DMS114 treated with DMSO at 0.1 percent for 48 hours (cell line): ENCODE data around the gene SMIM10L1.

Experiments used
- DNase-seq: peaks from one replicate; lab custom pipeline; 2025; ENCODE audit not compliant: unreplicated experiment; lab: John Stamatoyannopoulos, UW

Gene SMIM10L1

GRCh38 chr12:11183011-11183410 is 12.0 kb downstream of the SMIM10L1 start:
- no peak for DNase-seq

- DNase-seq, result no peak
These were observed 15.8 kb downstream of the SMIM10L1 start, which contains the start of gene TAS2R42 for GRCh38 chr12:11186837-11187236. Gene TAS2R42, minus strand, starts transcription at chr12:11186937. Its CDS starts 0 bp downstream, at chr12:11186937.

GRCh38 chr12:11202811-11203210 is 31.8 kb downstream of the SMIM10L1 start:
- DNase-seq, result no peak

- no peak for DNase-seq
These were observed 33.2 kb downstream of the SMIM10L1 start for GRCh38 chr12:11204173-11204572.

GRCh38 chr12:11209113-11209512 is 38.1 kb downstream of the SMIM10L1 start:
- DNase-seq, result no peak
